Measurements from ENCODE around the gene C1orf210. TPM values are rescaled to one million over a fixed set of nuclear protein-coding genes. Genes with fewer than 3 reads are reported as not detected.

Gene C1orf210
- total and polyA plus RNA-seq, 2 of the 4 experiments (the other 2 are of a cell fraction): not detected

DNA sequence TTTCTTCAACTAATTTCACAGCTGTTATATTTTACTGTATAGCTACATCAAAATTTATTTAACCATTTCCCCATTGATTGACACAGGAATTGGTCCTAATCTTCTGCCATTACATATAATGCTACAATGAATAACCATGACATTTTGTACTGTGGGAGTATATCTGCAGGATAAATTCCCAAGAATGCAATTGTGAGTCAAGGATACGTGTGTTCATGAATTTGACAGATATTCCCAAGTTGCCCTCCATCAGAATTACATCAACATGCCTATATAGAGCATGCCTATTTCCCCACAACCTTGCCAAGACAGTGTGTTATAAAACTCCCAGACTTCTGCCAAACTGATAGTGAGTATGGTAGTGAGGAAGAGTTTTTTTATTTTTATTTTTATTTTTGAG, 12.7 kb upstream of the C1orf210 start:
- no peak overlapping the region for H2BK120ac ChIP-seq (ENCODE audit: low read depth, low read length)
- no peak overlapping the region for H3K14ac ChIP-seq (replicated peaks; ENCODE audit: low read depth, low read length)
- H3K9me1 ChIP-seq (ENCODE audit: insufficient read depth, low read length): peaks cover 3% of the 10 kb centered on the region; the same call in 1 of the 2 replicates
- H2BK5ac ChIP-seq (ENCODE audit: low read depth, low read length, poor library complexity, severe bottlenecking): no peak overlapping the region
- H3K36me3 ChIP-seq (ENCODE audit: control insufficient read depth, insufficient read depth, low read length): no peaks in the 10 kb centered on the region
- H4K8ac ChIP-seq (ENCODE audit: low read depth in 2 of 2, low read length in 2 of 2): no peak overlapping the region
- no TSS peak for BruUV-seq (replicated peaks)
- no CpG with 5 or more reads among the region's 1 CpG for WGBS, 2 experiments (ENCODE audit: extremely low coverage in 2 of 2, insufficient read length in 1 of 2)
- no peak for TF ChIP-seq CEBPB (IDR thresholded peaks at IDR 0.05; ENCODE audit: low read depth, low read length)
- TF ChIP-seq RCOR1 (IDR thresholded peaks at IDR 0.05; ENCODE audit: insufficient replicate concordance, low read length): no peak
- TF ChIP-seq, protein P1, sequence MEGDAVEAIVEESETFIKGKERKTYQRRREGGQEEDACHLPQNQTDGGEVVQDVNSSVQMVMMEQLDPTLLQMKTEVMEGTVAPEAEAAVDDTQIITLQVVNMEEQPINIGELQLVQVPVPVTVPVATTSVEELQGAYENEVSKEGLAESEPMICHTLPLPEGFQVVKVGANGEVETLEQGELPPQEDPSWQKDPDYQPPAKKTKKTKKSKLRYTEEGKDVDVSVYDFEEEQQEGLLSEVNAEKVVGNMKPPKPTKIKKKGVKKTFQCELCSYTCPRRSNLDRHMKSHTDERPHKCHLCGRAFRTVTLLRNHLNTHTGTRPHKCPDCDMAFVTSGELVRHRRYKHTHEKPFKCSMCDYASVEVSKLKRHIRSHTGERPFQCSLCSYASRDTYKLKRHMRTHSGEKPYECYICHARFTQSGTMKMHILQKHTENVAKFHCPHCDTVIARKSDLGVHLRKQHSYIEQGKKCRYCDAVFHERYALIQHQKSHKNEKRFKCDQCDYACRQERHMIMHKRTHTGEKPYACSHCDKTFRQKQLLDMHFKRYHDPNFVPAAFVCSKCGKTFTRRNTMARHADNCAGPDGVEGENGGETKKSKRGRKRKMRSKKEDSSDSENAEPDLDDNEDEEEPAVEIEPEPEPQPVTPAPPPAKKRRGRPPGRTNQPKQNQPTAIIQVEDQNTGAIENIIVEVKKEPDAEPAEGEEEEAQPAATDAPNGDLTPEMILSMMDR (conservative IDR thresholded peaks at IDR 0.05; ENCODE audit: low read depth, low read length): no peak
- no peak overlapping the region for H3K27ac ChIP-seq (ENCODE audit: insufficient read depth, low read length)
- no peak overlapping the region for H4K91ac ChIP-seq (ENCODE audit: insufficient read depth, low read depth, low read length)
- H4K5ac ChIP-seq (ENCODE audit: low read depth, low read length): no peak overlapping the region
- DNase-seq (no peak), ATAC-seq (ENCODE audit: low read depth) (no peak)
- ChIA-PET CTCF (interaction anchor here (0.6 to 1.1 kb wide), 2 partner anchors 23 to 31 kb away, joined by 3 to 6 read pairs; no protein-coding TSS in a partner anchor), POLR2A (ENCODE audit: unreplicated experiment) (interaction anchor here (0.5 kb wide), 1 partner anchor 90 kb away, joined by 4 read pairs; no protein-coding TSS in a partner anchor)
- no peak overlapping the region for H3K9ac ChIP-seq (ENCODE audit: low read depth, low read length)
- no peak overlapping the region for H2AK9ac ChIP-seq (replicated peaks; ENCODE audit: low read depth, low read length, poor library complexity)
- no peaks in the 10 kb centered on the region for H3K27me3 ChIP-seq (ENCODE audit: control insufficient read depth, insufficient read depth, low read length)
- no peak overlapping the region for H3K4me3 ChIP-seq (ENCODE audit: insufficient read depth, low read depth, low read length)
- no peaks in the 10 kb centered on the region for H4K20me1 ChIP-seq (ENCODE audit: insufficient read depth, low read length)
- in situ Hi-C loops (cut with MboI; ENCODE audit: low sequenced_read_pairs) (no loop called here), intact Hi-C loops (cut with micrococcal nuclease) (no loop called here), dilution Hi-C loops (cut with HindIII; ENCODE audit: low sequenced_read_pairs, unreplicated experiment) (no loop called here)
- H3K56ac ChIP-seq (ENCODE audit: extremely low read depth, insufficient read depth, low read length): no peak overlapping the region
- H3K79me1 ChIP-seq (ENCODE audit: low read depth in 1 of 2, low read length in 2 of 2): no peaks in the 10 kb centered on the region
- no peak overlapping the region for H2AK5ac ChIP-seq (ENCODE audit: low read depth, low read length)
- H3K4ac ChIP-seq (ENCODE audit: low read depth, low read length): no peak overlapping the region
- no peak overlapping the region for H3K23ac ChIP-seq (ENCODE audit: low read depth, low read length)
- H3K4me2 ChIP-seq (ENCODE audit: low read depth, low read length): no peak overlapping the region
- H2BK15ac ChIP-seq (ENCODE audit: low read depth, low read length): no peak overlapping the region
- H3K18ac ChIP-seq (ENCODE audit: low read depth, low read length): no peak overlapping the region
- H3K9me3 ChIP-seq (ENCODE audit: control insufficient read depth, insufficient read depth, low read length): no peaks in the 10 kb centered on the region
- peaks cover 11% of the 10 kb centered on the region for H3K4me1 ChIP-seq (ENCODE audit: control insufficient read depth, insufficient read depth, low read length)
- no peak overlapping the region for H2AFZ ChIP-seq (replicated peaks; ENCODE audit: low read length, poor library complexity)
- no peak overlapping the region for H2BK20ac ChIP-seq (ENCODE audit: low read depth, low read length)
